ENCODE results near the gene TET2.

Gene TET2

DNA sequence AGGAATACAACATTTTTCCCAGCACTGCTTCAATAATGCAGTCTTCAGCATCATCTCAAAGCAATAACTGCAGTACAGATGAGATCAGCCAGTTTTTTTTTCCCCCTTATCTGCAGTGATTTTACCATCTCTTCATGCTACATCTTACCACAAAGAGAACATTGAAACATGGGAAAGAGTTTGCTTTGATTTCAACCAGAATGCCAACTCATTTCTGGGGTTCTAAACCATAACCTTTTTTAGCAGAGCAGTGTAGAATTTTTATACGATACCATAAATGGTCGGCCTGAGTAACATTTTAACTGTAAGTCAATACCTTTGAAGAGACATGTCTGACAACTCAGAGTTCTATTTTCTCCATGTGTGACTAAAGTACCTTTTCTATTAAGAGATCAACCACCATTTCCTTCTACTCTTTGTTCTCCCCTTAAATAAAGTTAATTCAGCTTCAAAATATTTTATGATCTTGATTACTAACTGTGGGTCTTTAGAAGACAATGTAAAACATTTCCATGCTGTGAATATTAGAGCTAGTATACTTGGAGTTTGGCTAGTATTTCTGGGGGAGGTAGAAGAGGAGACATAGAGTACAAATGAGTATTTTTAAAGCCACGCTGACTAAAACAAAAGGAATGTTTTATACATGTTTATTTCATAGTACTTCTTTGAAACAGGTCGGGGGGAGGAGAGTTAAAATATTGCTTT is 69.1 kb downstream of the TET2 start:
- peak; percentile 18 to 71 for DNase-seq (ENCODE audit: low read depth in 2 of 2)
- TF ChIP-seq, protein P1, sequence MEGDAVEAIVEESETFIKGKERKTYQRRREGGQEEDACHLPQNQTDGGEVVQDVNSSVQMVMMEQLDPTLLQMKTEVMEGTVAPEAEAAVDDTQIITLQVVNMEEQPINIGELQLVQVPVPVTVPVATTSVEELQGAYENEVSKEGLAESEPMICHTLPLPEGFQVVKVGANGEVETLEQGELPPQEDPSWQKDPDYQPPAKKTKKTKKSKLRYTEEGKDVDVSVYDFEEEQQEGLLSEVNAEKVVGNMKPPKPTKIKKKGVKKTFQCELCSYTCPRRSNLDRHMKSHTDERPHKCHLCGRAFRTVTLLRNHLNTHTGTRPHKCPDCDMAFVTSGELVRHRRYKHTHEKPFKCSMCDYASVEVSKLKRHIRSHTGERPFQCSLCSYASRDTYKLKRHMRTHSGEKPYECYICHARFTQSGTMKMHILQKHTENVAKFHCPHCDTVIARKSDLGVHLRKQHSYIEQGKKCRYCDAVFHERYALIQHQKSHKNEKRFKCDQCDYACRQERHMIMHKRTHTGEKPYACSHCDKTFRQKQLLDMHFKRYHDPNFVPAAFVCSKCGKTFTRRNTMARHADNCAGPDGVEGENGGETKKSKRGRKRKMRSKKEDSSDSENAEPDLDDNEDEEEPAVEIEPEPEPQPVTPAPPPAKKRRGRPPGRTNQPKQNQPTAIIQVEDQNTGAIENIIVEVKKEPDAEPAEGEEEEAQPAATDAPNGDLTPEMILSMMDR (IDR thresholded peaks at IDR 0.05; ENCODE audit: low read depth, low read length), result no peak
- H3K4me3 ChIP-seq (replicated peaks in 1 of 2; ENCODE audit: low read depth in 2 of 2, low read length in 2 of 2), result no peak overlapping the region

DNA sequence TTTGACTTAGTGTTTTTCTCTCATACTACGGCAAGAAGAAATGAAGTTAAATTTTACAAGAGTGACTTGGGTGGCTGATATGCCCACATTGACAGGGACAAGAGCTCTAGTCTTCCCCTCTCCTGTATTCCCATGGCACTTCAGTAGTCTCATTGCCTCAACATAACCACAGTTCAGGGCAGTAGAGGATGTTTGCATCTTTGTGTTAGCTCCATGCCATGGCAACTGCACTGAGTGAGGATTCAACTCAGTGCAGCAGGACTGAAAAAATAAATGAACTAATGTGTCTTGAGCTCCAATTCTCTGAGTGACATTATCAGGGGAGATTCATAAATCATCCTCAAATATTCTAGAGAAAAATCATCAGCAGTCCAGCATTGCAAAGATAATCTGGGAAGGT is 78.8 kb downstream of the TET2 start:
- TF ChIP-seq, protein P1 (IDR thresholded peaks at IDR 0.05; ENCODE audit: low read depth, low read length), result no peak
- no peak for DNase-seq (ENCODE audit: low read depth in 2 of 2)
- H3K4me3 ChIP-seq (replicated peaks in 1 of 2; ENCODE audit: low read depth in 2 of 2, low read length in 2 of 2), result no peak overlapping the region

DNA sequence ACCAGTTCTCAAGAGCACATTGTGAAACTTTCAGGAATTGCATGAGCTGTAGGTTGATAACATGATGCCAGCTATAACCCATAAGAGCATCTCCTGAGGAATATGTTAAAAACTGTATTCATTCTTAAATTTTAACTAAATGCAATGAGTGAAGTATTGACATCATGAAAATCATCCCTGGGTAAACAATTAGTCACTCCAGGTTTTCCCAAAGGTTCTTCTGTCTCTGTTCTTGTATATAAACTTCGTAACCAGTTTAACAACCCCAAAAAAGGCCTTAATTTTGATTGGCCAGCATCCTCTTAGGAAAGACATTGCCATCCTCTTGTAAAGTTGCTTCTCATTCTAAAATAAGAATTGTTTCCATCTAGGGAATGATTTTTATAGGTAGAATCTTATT is 80.4 kb downstream of the TET2 start:
- no peak for DNase-seq (ENCODE audit: low read depth in 2 of 2)
- TF ChIP-seq, protein P1 (IDR thresholded peaks at IDR 0.05; ENCODE audit: low read depth, low read length), result no peak

DNA sequence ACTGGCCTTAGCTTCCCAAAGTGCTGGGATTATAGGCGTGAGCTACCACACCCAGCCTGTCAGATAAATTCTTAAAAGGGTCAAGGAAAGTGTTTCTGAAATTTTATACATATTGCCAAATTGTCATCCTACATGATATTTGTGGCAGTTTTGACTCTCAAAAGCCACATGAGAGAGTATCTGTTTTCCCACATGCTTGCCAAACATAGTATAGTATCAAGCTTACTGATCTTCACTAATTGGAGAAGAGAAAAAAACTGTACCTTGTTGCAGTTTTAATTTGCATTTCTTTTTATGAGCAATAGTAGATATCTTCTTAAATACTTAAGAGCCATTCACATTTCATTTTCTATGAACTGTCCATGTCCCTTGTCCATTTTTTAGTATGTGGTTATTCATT is 83.6 kb downstream of the TET2 start:
- TF ChIP-seq, protein P1 (IDR thresholded peaks at IDR 0.05; ENCODE audit: low read depth, low read length), result no peak
- DNase-seq (ENCODE audit: low read depth in 2 of 2), result no peak
- no peak overlapping the region for H3K4me3 ChIP-seq (replicated peaks in 1 of 2; ENCODE audit: low read depth in 2 of 2, low read length in 2 of 2)

More for the DNA sequence above, 80.4 kb downstream of the TET2 start:
- H3K4me3 ChIP-seq (replicated peaks in 1 of 2; ENCODE audit: low read depth in 2 of 2, low read length in 2 of 2), result no peak overlapping the region

DNA sequence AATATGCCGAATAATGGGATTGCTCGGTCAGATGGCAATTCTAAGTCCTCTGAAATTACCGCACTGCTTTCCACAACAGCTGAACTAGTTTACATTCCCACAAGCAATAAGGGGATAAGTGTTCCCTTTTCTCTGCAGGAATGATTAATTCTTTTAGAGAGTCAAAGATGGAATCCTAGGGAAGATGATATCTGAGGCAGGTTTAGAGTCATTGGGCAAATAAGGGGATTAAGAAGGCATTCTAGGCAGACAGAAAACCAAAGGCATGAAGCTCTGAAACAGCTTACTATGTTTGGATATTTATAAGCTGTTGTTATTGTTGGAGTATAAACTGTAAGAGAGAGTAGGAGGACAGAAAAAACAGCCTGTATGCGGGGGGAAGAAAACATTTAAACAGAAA is 85.7 kb downstream of the TET2 start:
- H3K4me3 ChIP-seq (replicated peaks in 1 of 2; ENCODE audit: low read depth in 2 of 2, low read length in 2 of 2), result no peak overlapping the region
- no peak for DNase-seq (ENCODE audit: low read depth in 2 of 2)
- TF ChIP-seq, protein P1 (IDR thresholded peaks at IDR 0.05; ENCODE audit: low read depth, low read length), result no peak

DNA sequence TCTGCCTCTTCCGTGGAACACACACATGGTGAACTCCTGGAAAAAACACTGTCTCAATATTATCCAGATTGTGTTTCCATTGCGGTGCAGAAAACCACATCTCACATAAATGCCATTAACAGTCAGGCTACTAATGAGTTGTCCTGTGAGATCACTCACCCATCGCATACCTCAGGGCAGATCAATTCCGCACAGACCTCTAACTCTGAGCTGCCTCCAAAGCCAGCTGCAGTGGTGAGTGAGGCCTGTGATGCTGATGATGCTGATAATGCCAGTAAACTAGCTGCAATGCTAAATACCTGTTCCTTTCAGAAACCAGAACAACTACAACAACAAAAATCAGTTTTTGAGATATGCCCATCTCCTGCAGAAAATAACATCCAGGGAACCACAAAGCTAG is 87.9 kb downstream of the TET2 start:
- TF ChIP-seq, protein P1 (IDR thresholded peaks at IDR 0.05; ENCODE audit: low read depth, low read length), result no peak
- no peak for DNase-seq (ENCODE audit: low read depth in 2 of 2)
- no peak overlapping the region for H3K4me3 ChIP-seq (replicated peaks in 1 of 2; ENCODE audit: low read depth in 2 of 2, low read length in 2 of 2)

All from cardiac fibroblast (primary cell).